ENCODE measurements around the gene CCDC178.
A peak's percentile ranks its signal among the peaks of the same experiment; 100 is the strongest.

The CCDC178 gene

DNA sequence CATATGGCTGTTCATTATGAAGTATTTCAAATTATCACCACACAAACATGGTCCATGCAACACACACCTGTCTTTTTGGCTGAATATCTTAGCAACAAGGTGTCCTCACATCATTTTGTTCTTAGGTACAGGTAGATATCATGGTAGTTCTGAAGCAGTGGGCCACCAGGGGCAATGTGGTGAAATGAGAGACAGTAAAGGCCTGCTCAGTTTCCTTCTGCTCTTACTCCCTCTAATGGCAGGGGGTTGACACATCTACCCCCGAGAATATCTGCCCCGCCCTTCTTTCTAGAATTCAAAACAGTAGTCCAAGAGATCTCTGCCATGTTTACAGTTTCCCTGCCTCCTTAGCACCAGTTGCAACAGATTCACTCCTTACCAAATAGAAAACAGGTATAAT lies 520.7 kb downstream of the CCDC178 start:
- H3K4me3 ChIP-seq (ENCODE audit: low read depth, low read length), result no peak overlapping the region
- TF ChIP-seq, protein P1, sequence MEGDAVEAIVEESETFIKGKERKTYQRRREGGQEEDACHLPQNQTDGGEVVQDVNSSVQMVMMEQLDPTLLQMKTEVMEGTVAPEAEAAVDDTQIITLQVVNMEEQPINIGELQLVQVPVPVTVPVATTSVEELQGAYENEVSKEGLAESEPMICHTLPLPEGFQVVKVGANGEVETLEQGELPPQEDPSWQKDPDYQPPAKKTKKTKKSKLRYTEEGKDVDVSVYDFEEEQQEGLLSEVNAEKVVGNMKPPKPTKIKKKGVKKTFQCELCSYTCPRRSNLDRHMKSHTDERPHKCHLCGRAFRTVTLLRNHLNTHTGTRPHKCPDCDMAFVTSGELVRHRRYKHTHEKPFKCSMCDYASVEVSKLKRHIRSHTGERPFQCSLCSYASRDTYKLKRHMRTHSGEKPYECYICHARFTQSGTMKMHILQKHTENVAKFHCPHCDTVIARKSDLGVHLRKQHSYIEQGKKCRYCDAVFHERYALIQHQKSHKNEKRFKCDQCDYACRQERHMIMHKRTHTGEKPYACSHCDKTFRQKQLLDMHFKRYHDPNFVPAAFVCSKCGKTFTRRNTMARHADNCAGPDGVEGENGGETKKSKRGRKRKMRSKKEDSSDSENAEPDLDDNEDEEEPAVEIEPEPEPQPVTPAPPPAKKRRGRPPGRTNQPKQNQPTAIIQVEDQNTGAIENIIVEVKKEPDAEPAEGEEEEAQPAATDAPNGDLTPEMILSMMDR (IDR thresholded peaks at IDR 0.05; ENCODE audit: low read depth, low read length, missing control alignments), result peak; percentile 69
- DNase-seq (ENCODE audit: low read depth), result peak; percentile 12

DNA sequence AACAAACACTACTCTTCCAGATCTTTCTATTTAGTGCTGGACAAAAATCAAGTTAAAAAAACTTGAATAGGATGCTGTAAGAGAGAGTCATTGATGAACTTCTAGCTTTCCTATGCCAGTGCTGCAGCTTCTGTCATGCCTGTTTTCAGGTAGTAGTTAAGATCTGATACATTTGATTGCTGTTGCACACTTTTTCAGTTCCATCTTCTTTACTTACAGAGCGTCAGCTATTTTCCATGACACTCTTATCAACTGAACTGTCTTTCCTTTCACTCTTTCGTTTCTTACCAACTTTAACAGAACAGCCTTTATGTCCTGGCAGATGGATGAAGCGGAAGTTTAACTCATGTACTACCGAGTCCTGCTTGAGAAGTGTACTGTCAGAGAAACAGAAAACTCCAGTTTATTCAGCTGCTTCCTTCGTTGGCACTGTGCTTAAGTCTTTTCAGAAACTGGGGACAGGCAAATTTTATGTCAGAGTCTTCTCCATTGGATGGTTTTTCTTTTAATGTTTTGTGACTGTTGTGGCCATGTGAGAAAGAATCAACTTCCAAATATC lies 521.8 kb downstream of the CCDC178 start:
- H3K4me3 ChIP-seq (ENCODE audit: low read depth, low read length), result no peak overlapping the region
- TF ChIP-seq, protein P1 (IDR thresholded peaks at IDR 0.05; ENCODE audit: low read depth, low read length, missing control alignments), result no peak
- DNase-seq (ENCODE audit: low read depth), result no peak

DNA sequence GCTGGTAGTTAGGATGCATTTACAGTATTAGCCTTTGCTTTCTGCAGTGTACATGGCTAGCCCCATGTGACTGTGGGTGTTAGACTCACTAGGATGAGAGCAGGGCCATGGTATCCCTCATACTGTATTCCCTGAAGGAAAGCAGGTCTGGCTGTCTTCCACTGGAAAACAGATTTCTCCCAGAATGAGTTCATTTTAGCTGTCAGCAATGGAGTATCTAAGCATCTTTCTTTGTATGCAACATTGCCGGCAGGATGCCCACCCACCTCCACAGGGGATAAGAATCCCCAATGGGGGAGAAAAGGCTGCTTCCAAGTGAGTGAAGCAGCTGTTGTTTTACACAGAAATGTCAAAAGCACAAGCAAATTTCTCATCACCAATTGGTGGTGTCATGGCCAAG lies 525.0 kb downstream of the CCDC178 start:
- no peak overlapping the region for H3K4me3 ChIP-seq (ENCODE audit: low read depth, low read length)
- TF ChIP-seq, protein P1 (IDR thresholded peaks at IDR 0.05; ENCODE audit: low read depth, low read length, missing control alignments), result no peak
- no peak for DNase-seq (ENCODE audit: low read depth)

DNA sequence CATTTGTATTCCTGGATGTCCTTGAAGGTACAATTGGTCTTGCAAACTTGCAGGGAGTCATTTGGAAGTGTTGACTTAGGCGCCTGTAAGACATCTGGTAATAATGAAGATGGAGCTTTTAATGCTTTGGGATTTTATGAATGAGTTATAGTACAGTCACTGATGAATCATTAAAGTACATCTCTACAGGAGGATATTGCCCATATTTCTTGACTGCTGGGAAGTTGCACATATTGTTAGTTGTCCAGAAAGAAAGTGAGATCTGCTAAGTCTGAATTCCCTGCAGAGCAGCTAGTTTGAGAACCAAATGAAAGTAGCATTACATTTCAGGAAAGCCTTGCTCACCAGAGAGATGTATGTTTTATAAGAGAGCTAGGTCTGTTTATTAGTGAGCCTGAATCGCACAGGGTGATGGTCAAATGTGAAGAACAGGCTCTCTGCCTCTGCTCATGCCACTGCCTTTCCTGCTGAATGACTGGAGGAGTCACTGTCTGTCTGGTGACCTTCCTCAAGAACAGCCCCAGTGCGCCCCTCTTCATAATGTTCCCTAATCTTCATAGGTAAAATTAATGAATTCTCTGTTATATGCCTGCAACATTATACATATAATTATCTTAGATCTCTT lies 528.7 kb downstream of the CCDC178 start:
- no peak overlapping the region for H3K4me3 ChIP-seq (ENCODE audit: low read depth, low read length)
- TF ChIP-seq, protein P1 (IDR thresholded peaks at IDR 0.05; ENCODE audit: low read depth, low read length, missing control alignments), result no peak

DNA sequence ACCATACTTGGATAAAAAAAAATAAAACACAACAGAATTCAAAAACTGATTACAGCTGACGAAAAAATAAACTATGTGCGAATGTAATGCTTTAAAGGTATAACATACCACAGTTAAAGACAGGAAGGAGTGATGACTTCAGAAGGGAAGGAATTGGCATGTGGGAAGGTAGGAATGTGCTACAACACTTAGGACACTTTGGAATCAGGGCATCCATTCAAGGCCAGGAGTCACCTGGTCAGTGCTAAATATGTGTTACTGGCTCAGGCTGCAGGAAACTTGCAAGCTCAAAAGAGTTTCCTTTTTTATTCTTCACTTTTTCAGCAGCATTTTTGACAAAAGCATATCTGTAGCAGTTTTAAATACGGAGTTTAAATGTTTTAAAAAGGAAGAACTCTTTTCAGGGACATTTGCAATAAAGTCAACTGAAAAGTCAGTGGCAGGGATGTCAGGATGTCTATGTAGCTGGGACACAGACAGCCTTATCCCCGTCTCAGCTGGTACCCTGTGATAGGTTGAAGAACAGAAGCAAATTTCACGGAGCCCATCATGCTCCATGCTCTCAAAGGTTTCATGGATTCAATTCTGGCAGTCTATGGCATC lies 529.7 kb downstream of the CCDC178 start:
- H3K4me3 ChIP-seq (ENCODE audit: low read depth, low read length), result no peak overlapping the region
- no peak for DNase-seq (ENCODE audit: low read depth)
- TF ChIP-seq, protein P1 (IDR thresholded peaks at IDR 0.05; ENCODE audit: low read depth, low read length, missing control alignments), result no peak

More for the DNA sequence above, 528.7 kb downstream of the CCDC178 start:
- no peak for DNase-seq (ENCODE audit: low read depth)

DNA sequence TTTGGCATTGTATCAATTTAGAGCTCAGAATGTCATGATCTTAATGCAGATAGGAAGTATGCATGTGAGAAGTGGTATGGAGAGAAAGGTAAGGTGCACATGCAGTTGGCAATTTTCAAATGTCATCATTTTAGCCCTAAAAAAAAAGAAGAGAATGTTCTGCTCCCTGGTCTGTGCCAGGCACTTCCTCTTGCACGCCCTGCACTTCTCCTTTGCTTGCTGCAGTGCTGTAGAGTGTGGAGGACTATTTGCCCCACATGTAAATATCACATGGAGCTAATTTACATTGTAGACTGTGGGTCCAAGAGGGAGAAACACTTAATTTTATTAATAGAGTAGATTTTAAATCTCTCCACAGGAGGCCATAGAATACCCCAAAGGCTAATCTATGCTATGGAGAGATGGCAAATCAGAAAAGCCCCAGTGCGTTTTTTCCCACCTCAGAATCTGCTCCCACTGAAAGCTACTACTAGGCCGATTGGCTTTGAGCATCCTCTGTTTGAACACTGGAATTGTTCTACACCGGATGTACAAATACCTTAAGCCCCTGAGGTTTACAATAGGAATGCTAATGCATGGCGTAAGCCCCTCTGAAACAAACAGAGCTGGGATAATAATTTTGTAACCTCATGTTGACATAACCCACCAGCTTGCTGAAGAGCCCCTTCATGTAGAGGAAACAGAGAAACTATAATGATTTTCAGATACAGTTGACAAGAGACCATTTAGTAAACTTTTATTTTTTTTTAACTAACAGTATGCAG lies 530.5 kb downstream of the CCDC178 start:
- no peak for DNase-seq (ENCODE audit: low read depth)
- no peak overlapping the region for H3K4me3 ChIP-seq (ENCODE audit: low read depth, low read length)
- TF ChIP-seq, protein P1 (IDR thresholded peaks at IDR 0.05; ENCODE audit: low read depth, low read length, missing control alignments), result no peak
